ENCODE results near the gene LGR4.
"Not testable (repeated sequence)": the region's sequence is repeated elsewhere in the genome, so short reads cannot be mapped to it uniquely, and the experiment has no call there.

LGR4 gene

GRCh38 chr11:27472398-27473016, at the start of gene LGR4:
TSS of gene LGR4 (minus strand) at chr11:27472790. CDS start at chr11:27472302, 488 bp downstream.
- peak within 1 kb of the TSS; percentile 61 for H3K4me3 ChIP-seq (ENCODE audit: low read depth, low read length)
- TF ChIP-seq CTCF (IDR thresholded peaks at IDR 0.05; ENCODE audit: control insufficient read depth, extremely low read depth, insufficient read depth): no peak
- peak; percentile 87 for DNase-seq (ENCODE audit: low read depth)

GRCh38 chr11:27520226-27520625, 47.6 kb upstream of the LGR4 start:
- DNase-seq (ENCODE audit: low read depth): no peak
- TF ChIP-seq CTCF (IDR thresholded peaks at IDR 0.05; ENCODE audit: control insufficient read depth, extremely low read depth, insufficient read depth): no peak
- no peak overlapping the region for H3K4me3 ChIP-seq (ENCODE audit: low read depth, low read length)

GRCh38 chr11:27518518-27518917, 45.9 kb upstream of the LGR4 start:
- DNase-seq (ENCODE audit: low read depth): no peak
- TF ChIP-seq CTCF (IDR thresholded peaks at IDR 0.05; ENCODE audit: control insufficient read depth, extremely low read depth, insufficient read depth): no peak
- H3K4me3 ChIP-seq (ENCODE audit: low read depth, low read length): no peak overlapping the region

- not testable (repeated sequence) for H3K4me3 ChIP-seq (ENCODE audit: low read depth, low read length); DNase-seq (ENCODE audit: low read depth)
These were observed 44.9 kb upstream of the LGR4 start for GRCh38 chr11:27517490-27517889.

GRCh38 chr11:27514558-27514957, 42.0 kb upstream of the LGR4 start:
- no peak overlapping the region for H3K4me3 ChIP-seq (ENCODE audit: low read depth, low read length)
- TF ChIP-seq CTCF (IDR thresholded peaks at IDR 0.05; ENCODE audit: control insufficient read depth, extremely low read depth, insufficient read depth): no peak

GRCh38 chr11:27514076-27514475, 41.5 kb upstream of the LGR4 start:
- no peak overlapping the region for H3K4me3 ChIP-seq (ENCODE audit: low read depth, low read length)
- no peak for TF ChIP-seq CTCF (IDR thresholded peaks at IDR 0.05; ENCODE audit: control insufficient read depth, extremely low read depth, insufficient read depth)
- peak; percentile 50 for DNase-seq (ENCODE audit: low read depth)

More at GRCh38 chr11:27514558-27514957, 42.0 kb upstream of the LGR4 start:
- DNase-seq (ENCODE audit: low read depth): peak; percentile 97

- H3K4me3 ChIP-seq (ENCODE audit: low read depth, low read length): no peak overlapping the region
- no peak for TF ChIP-seq CTCF (IDR thresholded peaks at IDR 0.05; ENCODE audit: control insufficient read depth, extremely low read depth, insufficient read depth)
- DNase-seq (ENCODE audit: low read depth): no peak
These were observed 40.8 kb upstream of the LGR4 start for GRCh38 chr11:27513389-27513788.

Data from LNCaP clone FGC (cell line).